BLaER1 treated with 17β-estradiol and CSF1 and Interleukin-3, amounts not matched to agents 10 nM and 100 nM (cell line): Measurements from ENCODE around the gene MAML3.

Experiments
- H3K27ac ChIP-seq, 11 experiments: shearing (Covaris generic); formaldehyde crosslinking; 2 replicates each; pipeline ENCODE4 v1.8.1; 2022
- H3K27me3 ChIP-seq, 11 experiments: shearing (Covaris generic); formaldehyde crosslinking; 2 replicates each; pipeline ENCODE4 v1.8.1; 2022
- H3K36me3 ChIP-seq, 11 experiments: shearing (Covaris generic); formaldehyde crosslinking; 2 replicates each; pipeline ENCODE4 v1.8.1; 2022
- H3K4me1 ChIP-seq, 10 experiments: shearing (Covaris generic); formaldehyde crosslinking; 2 replicates each; pipeline ENCODE4 v1.8.1; 2022
- H3K4me2 ChIP-seq, 11 experiments: shearing (Covaris generic); formaldehyde crosslinking; 2 replicates each; pipeline ENCODE4 v1.8.1; 2022
- H3K4me3 ChIP-seq, 10 experiments: shearing (Covaris generic); formaldehyde crosslinking; 2 replicates each; pipeline ENCODE4 v1.8.1; 2022
- H3K9ac ChIP-seq, 11 experiments: shearing (Covaris generic); formaldehyde crosslinking; 2 replicates each; pipeline ENCODE4 v1.8.1; 2022
- H3K9me3 ChIP-seq, 11 experiments: shearing (Covaris generic); formaldehyde crosslinking; replicated peaks in 1 of 11; 2 replicates each; pipeline ENCODE4 v1.8.1; 2022
- H4K20me1 ChIP-seq, 11 experiments: shearing (Covaris generic); formaldehyde crosslinking; 2 replicates each; pipeline ENCODE4 v1.8.1; 2022
- Cebpa-rat ChIP-seq, 11 experiments: shearing (Covaris generic); IDR thresholded peaks; 2 replicates each; pipeline ENCODE4 v1.8.1; 2022

MAML3 gene

GRCh38 chr4:140115140-140115539 lies 38.8 kb downstream of the MAML3 start:
- peaks cover 0 to 6% (median 0%) of the 10 kb centered on the region in 11 experiments; a peak in 1 of 22 replicates for H3K9me3 ChIP-seq
- H3K27ac ChIP-seq, result no peak overlapping the region
- no peak for TF ChIP-seq Cebpa-rat (IDR thresholded peaks at IDR 0.05)
- peaks cover 0 to 20% (median 0%) of the 10 kb centered on the region in 11 experiments; a peak in 6 of 22 replicates for H3K36me3 ChIP-seq
- H3K4me1 ChIP-seq, result peaks cover 36 to 54% (median 48%) of the 10 kb centered on the region in 10 experiments
- H4K20me1 ChIP-seq, result peaks cover 0 to 13% (median 0%) of the 10 kb centered on the region in 11 experiments; a peak in 6 of 22 replicates
- peak overlapping the region in 5 of 11 experiments; percentile 22 to 40 (median 25); a peak in 6 of 22 replicates for H3K4me2 ChIP-seq
- no peaks in the 10 kb centered on the region for H3K27me3 ChIP-seq
- no peak overlapping the region for H3K4me3 ChIP-seq
- H3K9ac ChIP-seq, result no peak overlapping the region

DNA sequence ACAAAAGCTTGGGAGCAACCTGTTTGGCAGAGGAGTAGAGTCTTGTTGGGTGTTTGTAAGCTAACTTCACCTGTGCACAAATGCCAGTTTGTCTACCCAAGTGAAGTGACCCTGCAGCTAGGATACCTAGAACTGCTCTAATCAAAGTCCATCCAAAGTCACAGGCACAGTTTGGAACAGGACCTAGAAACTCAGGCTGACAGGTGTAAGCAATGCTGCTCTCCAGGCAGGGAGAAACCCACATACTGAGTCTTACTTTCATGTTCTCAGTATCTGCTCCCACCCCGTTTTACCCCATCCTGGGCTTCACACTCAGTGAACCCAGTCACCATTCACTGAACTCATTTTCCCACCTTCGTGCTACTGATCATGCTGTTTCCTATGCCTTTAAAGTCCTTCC lies 40.3 kb downstream of the MAML3 start:
- H3K27ac ChIP-seq, result no peak overlapping the region
- H3K9me3 ChIP-seq, result peaks cover 0 to 6% (median 0%) of the 10 kb centered on the region in 11 experiments; a peak in 1 of 22 replicates
- peaks cover 0 to 13% (median 0%) of the 10 kb centered on the region in 11 experiments; a peak in 6 of 22 replicates for H4K20me1 ChIP-seq
- TF ChIP-seq Cebpa-rat (IDR thresholded peaks at IDR 0.05), result no peak
- no peak overlapping the region for H3K9ac ChIP-seq
- peaks cover 46 to 58% (median 51%) of the 10 kb centered on the region in 10 experiments for H3K4me1 ChIP-seq
- H3K27me3 ChIP-seq, result no peaks in the 10 kb centered on the region
- peaks cover 0 to 27% (median 0%) of the 10 kb centered on the region in 11 experiments; a peak in 6 of 22 replicates for H3K36me3 ChIP-seq
- no peak overlapping the region for H3K4me3 ChIP-seq
- H3K4me2 ChIP-seq, result peak overlapping the region in 5 of 11 experiments; percentile 7 to 32 (median 26); a peak in 5 of 22 replicates

GRCh38 chr4:140112576-140112975 lies 41.4 kb downstream of the MAML3 start:
- no peak for TF ChIP-seq Cebpa-rat (IDR thresholded peaks at IDR 0.05)
- no peak overlapping the region for H3K4me2 ChIP-seq
- H3K27me3 ChIP-seq, result no peaks in the 10 kb centered on the region
- peaks cover 45 to 58% (median 51%) of the 10 kb centered on the region in 10 experiments for H3K4me1 ChIP-seq
- peaks cover 0 to 27% (median 0%) of the 10 kb centered on the region in 11 experiments; a peak in 6 of 22 replicates for H3K36me3 ChIP-seq
- H4K20me1 ChIP-seq, result peaks cover 0 to 13% (median 0%) of the 10 kb centered on the region in 11 experiments; a peak in 6 of 22 replicates
- H3K27ac ChIP-seq, result no peak overlapping the region
- peaks cover 0 to 6% (median 0%) of the 10 kb centered on the region in 11 experiments; a peak in 1 of 22 replicates for H3K9me3 ChIP-seq
- no peak overlapping the region for H3K4me3 ChIP-seq
- no peak overlapping the region for H3K9ac ChIP-seq

DNA sequence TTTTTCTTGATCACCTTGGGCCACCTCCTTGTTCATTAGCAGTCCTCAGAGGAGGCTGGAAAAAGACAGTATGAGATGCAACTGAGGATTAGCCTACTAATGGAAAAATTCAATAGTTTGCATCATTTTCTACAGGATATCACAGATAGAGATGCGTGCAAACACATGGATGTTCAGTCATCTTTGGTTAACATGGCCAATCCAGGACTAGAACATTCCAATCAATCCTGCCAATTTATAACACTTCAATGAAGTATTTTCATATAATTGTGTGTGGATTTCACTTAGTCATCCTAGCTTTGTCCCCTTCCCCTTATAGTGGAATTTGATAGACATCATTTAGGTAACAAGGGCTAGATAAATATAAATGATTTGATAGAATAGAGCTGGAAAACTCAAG lies 42.7 kb downstream of the MAML3 start:
- Histone ChIP-seq H3K27me3 (no peaks in the 10 kb centered on the region), H3K27ac (no peak overlapping the region), H3K4me1 (peaks cover 37 to 54% (median 47%) of the 10 kb centered on the region in 10 experiments), H3K9ac (no peak overlapping the region), H3K36me3 (peaks cover 0 to 27% (median 0%) of the 10 kb centered on the region in 11 experiments; a peak in 6 of 22 replicates), H3K9me3 (peaks cover 0 to 6% (median 0%) of the 10 kb centered on the region in 11 experiments; a peak in 1 of 22 replicates), H3K4me3 (no peak overlapping the region), H4K20me1 (peaks cover 0 to 13% (median 0%) of the 10 kb centered on the region in 11 experiments; a peak in 6 of 22 replicates), H3K4me2 (no peak overlapping the region)
- no peak for TF ChIP-seq Cebpa-rat (IDR thresholded peaks at IDR 0.05)

- H4K20me1 ChIP-seq, result peaks cover 0 to 13% (median 0%) of the 10 kb centered on the region in 11 experiments; a peak in 6 of 22 replicates
- H3K4me2 ChIP-seq, result 0 out of 22 replicates have a peak overlapping the region, but pooled peaks of 1 of the 11 experiments have one; percentile 20
- peaks cover 0 to 6% (median 0%) of the 10 kb centered on the region in 11 experiments; a peak in 1 of 22 replicates for H3K9me3 ChIP-seq
- H3K4me1 ChIP-seq, result peaks cover 38 to 56% (median 48%) of the 10 kb centered on the region in 10 experiments
- H3K27me3 ChIP-seq, result no peaks in the 10 kb centered on the region
- H3K4me3 ChIP-seq, result no peak overlapping the region
- no peak overlapping the region for H3K9ac ChIP-seq
- no peak for TF ChIP-seq Cebpa-rat (IDR thresholded peaks at IDR 0.05)
- H3K27ac ChIP-seq, result no peak overlapping the region
- H3K36me3 ChIP-seq, result peaks cover 0 to 27% (median 0%) of the 10 kb centered on the region in 11 experiments; a peak in 6 of 22 replicates
These were observed 43.3 kb downstream of the MAML3 start for GRCh38 chr4:140110542-140111215.

- peaks cover 0 to 6% (median 0%) of the 10 kb centered on the region in 11 experiments; a peak in 1 of 22 replicates for H3K9me3 ChIP-seq
- no peak for TF ChIP-seq Cebpa-rat (IDR thresholded peaks at IDR 0.05)
- peak overlapping the region in 5 of 11 experiments; percentile 3 to 64 (median 20); a peak in 6 of 22 replicates for H3K4me2 ChIP-seq
- no peak overlapping the region for H3K27ac ChIP-seq
- no peak overlapping the region for H3K9ac ChIP-seq
- H3K4me1 ChIP-seq, result peaks cover 40 to 60% (median 49%) of the 10 kb centered on the region in 10 experiments
- peaks cover 0 to 13% (median 0%) of the 10 kb centered on the region in 11 experiments; a peak in 6 of 22 replicates for H4K20me1 ChIP-seq
- no peaks in the 10 kb centered on the region for H3K27me3 ChIP-seq
- peaks cover 0 to 27% (median 0%) of the 10 kb centered on the region in 11 experiments; a peak in 6 of 22 replicates for H3K36me3 ChIP-seq
- no peak overlapping the region for H3K4me3 ChIP-seq
These were observed 44.2 kb downstream of the MAML3 start for GRCh38 chr4:140109737-140110136.

DNA sequence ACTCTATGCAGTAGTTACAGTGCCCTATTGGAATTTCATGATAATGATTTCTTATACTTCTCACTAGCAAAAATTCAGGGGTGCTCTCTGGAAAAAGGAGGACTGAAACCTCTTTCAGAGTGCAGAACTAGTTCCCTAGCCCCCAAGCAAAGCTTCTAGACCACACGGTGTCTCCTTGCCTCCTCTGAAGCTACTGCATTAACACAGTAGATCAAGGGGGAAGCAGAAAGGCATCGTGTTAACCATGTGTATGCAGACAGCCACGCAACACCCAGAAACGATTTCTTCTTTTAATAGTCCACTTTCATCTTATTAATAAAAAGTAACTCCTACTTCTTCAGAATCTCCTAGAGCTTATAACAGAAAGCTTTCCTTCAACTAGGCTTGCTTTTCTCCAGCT lies 44.7 kb downstream of the MAML3 start:
- H3K9ac ChIP-seq, result no peak overlapping the region
- H4K20me1 ChIP-seq, result peaks cover 0 to 13% (median 0%) of the 10 kb centered on the region in 11 experiments; a peak in 6 of 22 replicates
- peaks cover 0 to 27% (median 0%) of the 10 kb centered on the region in 11 experiments; a peak in 6 of 22 replicates for H3K36me3 ChIP-seq
- H3K4me1 ChIP-seq, result peaks cover 44 to 62% (median 53%) of the 10 kb centered on the region in 10 experiments
- TF ChIP-seq Cebpa-rat (IDR thresholded peaks at IDR 0.05), result no peak
- H3K9me3 ChIP-seq, result peaks cover 0 to 6% (median 0%) of the 10 kb centered on the region in 11 experiments; a peak in 1 of 22 replicates
- H3K4me3 ChIP-seq, result no peak overlapping the region
- H3K27me3 ChIP-seq, result no peaks in the 10 kb centered on the region
- no peak overlapping the region for H3K27ac ChIP-seq
- H3K4me2 ChIP-seq, result peak overlapping the region in 9 of 11 experiments; percentile 3 to 64 (median 16); a peak in 9 of 22 replicates

GRCh38 chr4:140108713-140109230 lies 45.2 kb downstream of the MAML3 start:
- H3K4me3 ChIP-seq, result no peak overlapping the region
- peaks cover 0 to 13% (median 0%) of the 10 kb centered on the region in 11 experiments; a peak in 5 of 22 replicates for H4K20me1 ChIP-seq
- H3K36me3 ChIP-seq, result peaks cover 0 to 23% (median 0%) of the 10 kb centered on the region in 11 experiments; a peak in 6 of 22 replicates
- H3K9me3 ChIP-seq, result peaks cover 0 to 6% (median 0%) of the 10 kb centered on the region in 11 experiments; a peak in 1 of 22 replicates
- no peaks in the 10 kb centered on the region for H3K27me3 ChIP-seq
- H3K9ac ChIP-seq, result no peak overlapping the region
- peak overlapping the region in 8 of 11 experiments; percentile 3 to 72 (median 26); a peak in 8 of 22 replicates for H3K4me2 ChIP-seq
- TF ChIP-seq Cebpa-rat (IDR thresholded peaks at IDR 0.05), result no peak
- H3K27ac ChIP-seq, result peak overlapping the region in 5 of 11 experiments; percentile 0 to 13 (median 7); a peak in 4 of 22 replicates
- peaks cover 49 to 61% (median 53%) of the 10 kb centered on the region in 10 experiments for H3K4me1 ChIP-seq
